A549 (cell line): ENCODE measurements around the gene IQGAP2. TPM values are rescaled to one million over a fixed set of nuclear protein-coding genes. Genes with fewer than 3 reads are reported as not detected.

ENCODE experiments used
- ATAC-seq, 2 experiments: fragments of 200-7000 bp in 1 of 2; fragments of >200 bp in 1 of 2; cut with Nextera tagmentation in 1 of 2; cut with Tn5 transposase in 1 of 2; 3 replicates each; pipeline versions ENCODE4 v1.8.0 to v1.9.1; 2018 to 2020; ENCODE audit warnings: mild to moderate bottlenecking in 1 of 2, moderate library complexity in 1 of 2
- CTCF ChIA-PET: fragments of 300-600 bp; sonication (Branson Sonifier 250); formaldehyde crosslinking; extraction: SDS; loops from one replicate; lab custom pipeline; 2021; ENCODE audit warnings: antibody characterized with exemption, inconsistent platforms; lab: Yijun Ruan, JAX
- POLR2A ChIA-PET: fragments of 350-600 bp; formaldehyde crosslinking; extraction: SDS; loops from one replicate; lab custom pipeline; 2021; ENCODE audit warnings: antibody characterized with exemption, inconsistent platforms; lab: Yijun Ruan, JAX
- DNase-seq, 2 experiments: peaks; one replicate each; pipeline versions ENCODE4 v3.0.0 to v3.0.0-alpha.2; 2011 to 2016; ENCODE audit warnings: low read depth in 1 of 2, low spot score in 1 of 2
- FAIRE-seq: peaks from 2 replicates; lab custom pipeline; 2011; peaks lifted over from hg19 to GRCh38; lab: Jason Lieb, UNC
- H3K27ac ChIP-seq, 2 experiments: fragments of >200 bp; sonication (Bioruptor Twin); formaldehyde crosslinking; 3 replicates each; pipeline ENCODE4 v1.5.1; 2016 to 2017
- H3K4me1 ChIP-seq: fragments of >200 bp; sonication (Bioruptor Twin); formaldehyde crosslinking; 3 replicates; pipeline ENCODE4 v1.6.1; 2016
- H3K4me2 ChIP-seq: fragments of >200 bp; sonication (Bioruptor Twin); formaldehyde crosslinking; 3 replicates; pipeline ENCODE4 v1.6.1; 2016
- H3K4me3 ChIP-seq: fragments of >200 bp; sonication (Bioruptor Twin); formaldehyde crosslinking; 3 replicates; pipeline ENCODE4 v1.5.1; 2016
- H3K9me3 ChIP-seq: fragments of >200 bp; sonication (Bioruptor Twin); formaldehyde crosslinking; 3 replicates; pipeline ENCODE4 v1.6.1; 2016
- CBX2 ChIP-seq: fragments of 200-600 bp; sonication (generic); IDR thresholded peaks from 2 replicates; pipeline ENCODE4 v1.6.1; 2016; ENCODE audit warnings: low read depth, mild to moderate bottlenecking, borderline replicate concordance
- FOXS1 ChIP-seq: fragments of 250-450 bp; sonication (Bioruptor Pico); IDR thresholded peaks from 2 replicates; pipeline ENCODE4 v1.5.0; 2020; ENCODE audit warnings: mild to moderate bottlenecking, moderate library complexity
- GATA3 ChIP-seq: IDR thresholded peaks from 2 replicates; pipeline ENCODE4 v1.6.1; 2012; ENCODE audit warnings: borderline replicate concordance
- HDAC2 ChIP-seq: fragments of 200-600 bp; sonication (generic); IDR thresholded peaks from 2 replicates; pipeline ENCODE4 v1.6.1; 2016
- HOXB5 ChIP-seq: fragments of 250-450 bp; sonication (Bioruptor Pico); IDR thresholded peaks from 2 replicates; pipeline ENCODE4 v1.5.0; 2020; ENCODE audit warnings: mild to moderate bottlenecking, moderate library complexity
- JUN ChIP-seq, 2 experiments: fragments of >200 bp; sonication (Bioruptor Twin); formaldehyde crosslinking; IDR thresholded peaks; 2 replicates in 1 of 2; 3 replicates in 1 of 2; pipeline ENCODE4 v1.6.1; 2016 to 2017
- MAFK ChIP-seq: fragments of 450-650 bp; IDR thresholded peaks from 2 replicates; pipeline ENCODE4 v1.6.1; 2014; ENCODE audit not compliant: partially characterized antibody
- NR3C1 ChIP-seq: fragments of >200 bp; sonication (Bioruptor Twin); formaldehyde crosslinking; IDR thresholded peaks from 3 replicates; pipeline ENCODE4 v1.6.1; 2017
- POLR2A ChIP-seq: IDR thresholded peaks from 2 replicates; pipeline ENCODE4 v1.6.1; 2012; ENCODE audit warnings: mild to moderate bottlenecking, low read length
- POLR2AphosphoS2 ChIP-seq: conservative IDR thresholded peaks from 2 replicates; pipeline ENCODE4 v1.6.1; 2012; ENCODE audit warnings: low read length, improper control_type of control experiment, inconsistent platforms
- RCOR1 ChIP-seq: fragments of 150-350 bp; IDR thresholded peaks from 2 replicates; pipeline ENCODE4 v1.6.1; 2014; ENCODE audit warnings: antibody characterized with exemption, low read length, low read depth
- SMC3 ChIP-seq: fragments of >200 bp; sonication (Bioruptor Twin); formaldehyde crosslinking; IDR thresholded peaks from 3 replicates; pipeline ENCODE4 v1.6.1; 2018; ENCODE audit warnings: inconsistent platforms
- TP53 ChIP-seq: fragments of 250-450 bp; sonication (Bioruptor Pico); IDR thresholded peaks from 2 replicates; pipeline ENCODE4 v1.5.0; 2021; ENCODE audit warnings: mild to moderate bottlenecking, moderate library complexity
- WGBS: methylation state at CpG from one replicate; pipeline ENCODE4 v1.1.6; 2017; ENCODE audit errors: missing lambda C conversion rate; 5-methylcytosine and 5-hydroxymethylcytosine counted together
- polyA plus RNA-seq, 4 experiments: library from polyadenylated mRNA; depleted of rRNA in 3 of 4; stranded (reverse); fragments of >200 nt; fragmentation: RNase III in 1 of 4; extraction: RNeasy Plus Mini Kit Qiagen cat#74134 plus additional on column Dnase treatment in 1 of 4; gene quantifications; 2 replicates in 3 of 4; 3 replicates in 1 of 4; pipeline ENCODE4 v1.2.3, GENCODE V29; 2011 to 2017
- TF ChIP-seq, protein P1 (sequence below): fragments of >200 bp; sonication (Bioruptor Twin); formaldehyde crosslinking; IDR thresholded peaks from 3 replicates; pipeline ENCODE4 v1.5.1; 2016
- TF ChIP-seq, protein P2 (sequence below): fragments of 450-650 bp; IDR thresholded peaks from 2 replicates; pipeline ENCODE4 v1.6.1; 2014; ENCODE audit warnings: antibody characterized with exemption
- TF ChIP-seq, protein P3 (sequence below): fragments of 250-450 bp; sonication (Bioruptor Pico); IDR thresholded peaks from 2 replicates; pipeline ENCODE4 v1.5.0; 2021; ENCODE audit warnings: mild to moderate bottlenecking, moderate library complexity, borderline replicate concordance
- TF ChIP-seq, protein P4 (sequence below): IDR thresholded peaks from 2 replicates; pipeline ENCODE4 v1.6.1; 2012
- TF ChIP-seq, protein P5 (sequence below): IDR thresholded peaks from 2 replicates; pipeline ENCODE4 v1.6.1; 2012; ENCODE audit warnings: low read depth, borderline replicate concordance
- TF ChIP-seq, protein P6 (sequence below): fragments of >200 bp; sonication (Bioruptor Twin); formaldehyde crosslinking; IDR thresholded peaks from 3 replicates; pipeline ENCODE4 v1.6.1; 2016

IQGAP2 gene
- polyA plus RNA-seq, 2 of the 4 experiments (the other 2 are of a cell fraction), result 5.3 to 10.1 TPM

DNA sequence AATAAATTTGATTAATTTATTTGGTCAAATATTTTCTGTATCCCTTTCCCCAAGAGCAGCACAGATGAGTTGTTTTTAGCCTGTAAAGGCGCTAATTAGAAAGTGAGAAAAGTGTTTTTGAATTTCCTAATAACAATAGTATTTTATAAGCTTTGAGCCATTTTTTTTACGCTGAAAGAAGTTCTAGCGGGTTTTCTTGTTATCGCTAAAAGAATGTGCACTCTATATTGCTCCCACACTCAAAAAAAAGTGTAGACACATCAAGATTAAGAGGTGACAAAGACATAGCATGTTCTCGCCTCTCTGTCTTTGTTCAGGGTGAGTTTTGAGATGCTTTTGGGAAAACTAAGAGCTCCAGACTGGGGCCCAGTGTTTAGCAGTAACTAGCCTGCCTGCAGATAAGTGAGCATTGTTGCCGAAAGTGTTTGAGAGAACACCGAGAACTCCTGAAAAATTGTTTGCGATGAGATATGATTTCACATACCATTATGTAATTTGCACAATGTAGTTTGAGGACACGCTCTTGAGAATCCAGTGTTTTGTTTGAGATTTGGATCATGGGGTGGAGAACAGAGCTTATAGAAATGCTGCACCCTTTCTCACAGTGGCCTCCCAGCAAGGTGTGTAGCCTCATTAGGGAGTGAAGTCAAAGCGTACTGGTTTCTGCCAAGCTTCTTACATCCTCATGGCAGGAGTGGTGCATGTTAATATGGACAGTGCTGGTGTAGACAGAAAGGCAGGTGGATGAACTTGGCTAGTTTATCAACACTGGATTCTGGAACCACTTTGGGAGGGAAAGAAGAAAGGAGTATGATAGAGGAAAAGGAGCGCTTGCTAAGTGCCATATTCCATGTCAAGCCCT, 314.4 kb downstream of the IQGAP2 start (continued):
- TF ChIP-seq, protein P1, sequence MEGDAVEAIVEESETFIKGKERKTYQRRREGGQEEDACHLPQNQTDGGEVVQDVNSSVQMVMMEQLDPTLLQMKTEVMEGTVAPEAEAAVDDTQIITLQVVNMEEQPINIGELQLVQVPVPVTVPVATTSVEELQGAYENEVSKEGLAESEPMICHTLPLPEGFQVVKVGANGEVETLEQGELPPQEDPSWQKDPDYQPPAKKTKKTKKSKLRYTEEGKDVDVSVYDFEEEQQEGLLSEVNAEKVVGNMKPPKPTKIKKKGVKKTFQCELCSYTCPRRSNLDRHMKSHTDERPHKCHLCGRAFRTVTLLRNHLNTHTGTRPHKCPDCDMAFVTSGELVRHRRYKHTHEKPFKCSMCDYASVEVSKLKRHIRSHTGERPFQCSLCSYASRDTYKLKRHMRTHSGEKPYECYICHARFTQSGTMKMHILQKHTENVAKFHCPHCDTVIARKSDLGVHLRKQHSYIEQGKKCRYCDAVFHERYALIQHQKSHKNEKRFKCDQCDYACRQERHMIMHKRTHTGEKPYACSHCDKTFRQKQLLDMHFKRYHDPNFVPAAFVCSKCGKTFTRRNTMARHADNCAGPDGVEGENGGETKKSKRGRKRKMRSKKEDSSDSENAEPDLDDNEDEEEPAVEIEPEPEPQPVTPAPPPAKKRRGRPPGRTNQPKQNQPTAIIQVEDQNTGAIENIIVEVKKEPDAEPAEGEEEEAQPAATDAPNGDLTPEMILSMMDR, result no peak
- TF ChIP-seq POLR2A, result no peak

DNA sequence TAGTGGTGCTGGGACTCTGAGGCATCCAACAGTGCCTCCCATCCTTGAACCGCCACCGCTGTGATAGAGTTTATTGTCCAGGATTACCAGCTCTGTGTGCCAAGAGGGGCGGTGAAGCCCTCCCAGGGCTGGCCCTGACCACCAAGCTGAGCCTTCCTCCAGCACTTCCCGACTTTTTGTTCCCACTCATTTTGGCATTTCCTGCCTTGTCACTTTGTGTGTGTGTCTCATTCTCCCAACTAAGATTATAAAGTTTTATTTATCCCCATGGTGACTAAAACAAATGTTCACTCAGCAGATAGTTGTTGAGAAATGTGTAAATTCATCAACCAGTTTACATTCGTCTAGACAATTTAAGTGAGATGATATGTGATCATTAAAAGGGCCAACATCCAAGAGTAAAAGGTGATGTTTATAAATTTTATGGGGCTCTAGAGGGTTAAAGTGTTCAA, 315.3 kb downstream of the IQGAP2 start:
- ATAC-seq, result no peak
- FAIRE-seq, result no peak
- 96% methylated on average over 5 of the region's 5 CpGs for WGBS
- Histone ChIP-seq H3K9me3 (no peaks in the 10 kb centered on the region), H3K4me1 (peaks cover 8% of the 10 kb centered on the region; the same call in 1 of the 3 replicates), H3K4me2 (peak overlapping the region; percentile 84; the same call in 2 of the 3 replicates), H3K4me3 (no peak overlapping the region), H3K27ac (peak overlapping the region in 1 of 2 experiments; percentile 96; a peak in 1 of 6 replicates)
- POLR2A ChIA-PET, result interaction anchor here (1.1 kb wide), 1 partner anchor 56 kb away, joined by 4 read pairs; no protein-coding TSS in a partner anchor
- DNase-seq, result no peak
- CTCF ChIA-PET, result interaction anchor here (0.6 to 10.7 kb wide), 12 partner anchors 9 to 359 kb away, joined by 3 to 81 read pairs (median 3); no protein-coding TSS in a partner anchor
- TF ChIP-seq, protein P2, sequence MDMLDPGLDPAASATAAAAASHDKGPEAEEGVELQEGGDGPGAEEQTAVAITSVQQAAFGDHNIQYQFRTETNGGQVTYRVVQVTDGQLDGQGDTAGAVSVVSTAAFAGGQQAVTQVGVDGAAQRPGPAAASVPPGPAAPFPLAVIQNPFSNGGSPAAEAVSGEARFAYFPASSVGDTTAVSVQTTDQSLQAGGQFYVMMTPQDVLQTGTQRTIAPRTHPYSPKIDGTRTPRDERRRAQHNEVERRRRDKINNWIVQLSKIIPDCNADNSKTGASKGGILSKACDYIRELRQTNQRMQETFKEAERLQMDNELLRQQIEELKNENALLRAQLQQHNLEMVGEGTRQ, result no peak
- TF ChIP-seq, protein P3, sequence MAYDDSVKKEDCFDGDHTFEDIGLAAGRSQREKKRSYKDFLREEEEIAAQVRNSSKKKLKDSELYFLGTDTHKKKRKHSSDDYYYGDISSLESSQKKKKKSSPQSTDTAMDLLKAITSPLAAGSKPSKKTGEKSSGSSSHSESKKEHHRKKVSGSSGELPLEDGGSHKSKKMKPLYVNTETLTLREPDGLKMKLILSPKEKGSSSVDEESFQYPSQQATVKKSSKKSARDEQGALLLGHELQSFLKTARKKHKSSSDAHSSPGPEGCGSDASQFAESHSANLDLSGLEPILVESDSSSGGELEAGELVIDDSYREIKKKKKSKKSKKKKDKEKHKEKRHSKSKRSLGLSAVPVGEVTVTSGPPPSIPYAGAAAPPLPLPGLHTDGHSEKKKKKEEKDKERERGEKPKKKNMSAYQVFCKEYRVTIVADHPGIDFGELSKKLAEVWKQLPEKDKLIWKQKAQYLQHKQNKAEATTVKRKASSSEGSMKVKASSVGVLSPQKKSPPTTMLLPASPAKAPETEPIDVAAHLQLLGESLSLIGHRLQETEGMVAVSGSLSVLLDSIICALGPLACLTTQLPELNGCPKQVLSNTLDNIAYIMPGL, result no peak

DNA sequence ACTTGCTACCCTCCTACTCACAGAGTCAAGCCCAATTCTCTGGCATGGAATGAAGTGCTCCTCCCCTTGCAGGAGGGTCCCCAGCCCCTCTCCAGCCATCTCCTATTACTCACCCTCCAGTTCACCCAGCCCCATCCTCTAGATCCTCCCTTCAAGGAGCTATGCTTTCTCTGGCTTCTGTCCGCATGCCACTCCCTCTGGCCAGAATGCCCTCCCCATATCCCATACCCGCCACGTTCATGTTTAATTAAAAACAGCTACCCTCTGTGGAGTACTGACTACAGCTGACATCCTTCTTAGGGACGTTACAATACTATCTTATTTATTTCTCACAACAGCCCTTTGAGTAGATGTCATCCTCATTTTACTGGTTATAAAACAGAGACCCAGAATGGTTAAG, 315.8 kb downstream of the IQGAP2 start:
- WGBS, result 95% methylated on average over 4 of the region's 4 CpGs
- POLR2A ChIA-PET, result no interaction called here
- H3K9me3 ChIP-seq, result no peaks in the 10 kb centered on the region
- no peak overlapping the region for H3K4me2 ChIP-seq
- peaks cover 8% of the 10 kb centered on the region; the same call in 2 of the 3 replicates for H3K4me1 ChIP-seq
- ATAC-seq, result no peak
- DNase-seq, result no peak
- no peak for TF ChIP-seq HOXB5
- no peak for TF ChIP-seq MAFK
- TF ChIP-seq, protein P4, sequence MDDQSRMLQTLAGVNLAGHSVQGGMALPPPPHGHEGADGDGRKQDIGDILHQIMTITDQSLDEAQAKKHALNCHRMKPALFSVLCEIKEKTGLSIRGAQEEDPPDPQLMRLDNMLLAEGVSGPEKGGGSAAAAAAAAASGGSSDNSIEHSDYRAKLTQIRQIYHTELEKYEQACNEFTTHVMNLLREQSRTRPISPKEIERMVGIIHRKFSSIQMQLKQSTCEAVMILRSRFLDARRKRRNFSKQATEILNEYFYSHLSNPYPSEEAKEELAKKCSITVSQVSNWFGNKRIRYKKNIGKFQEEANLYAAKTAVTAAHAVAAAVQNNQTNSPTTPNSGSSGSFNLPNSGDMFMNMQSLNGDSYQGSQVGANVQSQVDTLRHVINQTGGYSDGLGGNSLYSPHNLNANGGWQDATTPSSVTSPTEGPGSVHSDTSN, result no peak
- TF ChIP-seq, protein P3, result no peak
- TF ChIP-seq, protein P5, sequence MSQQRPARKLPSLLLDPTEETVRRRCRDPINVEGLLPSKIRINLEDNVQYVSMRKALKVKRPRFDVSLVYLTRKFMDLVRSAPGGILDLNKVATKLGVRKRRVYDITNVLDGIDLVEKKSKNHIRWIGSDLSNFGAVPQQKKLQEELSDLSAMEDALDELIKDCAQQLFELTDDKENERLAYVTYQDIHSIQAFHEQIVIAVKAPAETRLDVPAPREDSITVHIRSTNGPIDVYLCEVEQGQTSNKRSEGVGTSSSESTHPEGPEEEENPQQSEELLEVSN, result no peak
- no peak for TF ChIP-seq GATA3
- TF ChIP-seq NR3C1, result no peak
- TF ChIP-seq, protein P1, result no peak
- TF ChIP-seq POLR2A, result no peak
- no peak for TF ChIP-seq TP53 (CRISPR knock-in tag)
- TF ChIP-seq RCOR1, result no peak
- TF ChIP-seq JUN (IDR thresholded peaks at IDR 0.05), result no peak
- TF ChIP-seq HDAC2, result no peak
- TF ChIP-seq POLR2AphosphoS2, result no peak
- TF ChIP-seq SMC3, result no peak
- TF ChIP-seq, protein P6, sequence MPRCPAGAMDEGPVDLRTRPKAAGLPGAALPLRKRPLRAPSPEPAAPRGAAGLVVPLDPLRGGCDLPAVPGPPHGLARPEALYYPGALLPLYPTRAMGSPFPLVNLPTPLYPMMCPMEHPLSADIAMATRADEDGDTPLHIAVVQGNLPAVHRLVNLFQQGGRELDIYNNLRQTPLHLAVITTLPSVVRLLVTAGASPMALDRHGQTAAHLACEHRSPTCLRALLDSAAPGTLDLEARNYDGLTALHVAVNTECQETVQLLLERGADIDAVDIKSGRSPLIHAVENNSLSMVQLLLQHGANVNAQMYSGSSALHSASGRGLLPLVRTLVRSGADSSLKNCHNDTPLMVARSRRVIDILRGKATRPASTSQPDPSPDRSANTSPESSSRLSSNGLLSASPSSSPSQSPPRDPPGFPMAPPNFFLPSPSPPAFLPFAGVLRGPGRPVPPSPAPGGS, result no peak
- TF ChIP-seq FOXS1 (CRISPR knock-in tag), result no peak
- TF ChIP-seq CBX2, result no peak
- no peak overlapping the region for H3K27ac ChIP-seq
- no peak for FAIRE-seq
- no peak overlapping the region for H3K4me3 ChIP-seq
- CTCF ChIA-PET, result interaction anchor here (0.6 to 10.7 kb wide), 12 partner anchors 8 to 359 kb away, joined by 3 to 81 read pairs (median 3); no protein-coding TSS in a partner anchor
